Measurements from ENCODE around the gene PROX1. TPM values are rescaled to one million over a fixed set of nuclear protein-coding genes. Genes with fewer than 3 reads are reported as not detected.
A peak's percentile ranks its signal among the peaks of the same experiment; 100 is the strongest.

PROX1 gene
- total and polyA plus RNA-seq, 2 donors from 2014 or later, result 0.92 to 6.6 TPM

- Histone ChIP-seq H3K36me3 (ENCODE audit: control insufficient read depth in 2 of 3, insufficient read depth in 3 of 3, low read length in 3 of 3) (peaks cover 0 to 3% (median 0%) of the 10 kb centered on the region in 3 donors), H3K4me1 (ENCODE audit: control insufficient read depth in 2 of 3, insufficient read depth in 2 of 3, low read depth in 1 of 3, low read length in 3 of 3) (no peaks in the 10 kb centered on the region), H3K9me3 (ENCODE audit: control insufficient read depth in 2 of 3, insufficient read depth in 1 of 3, low read length in 3 of 3) (no peaks in the 10 kb centered on the region), H3K9ac (ENCODE audit: low read length in 3 of 3) (no peak overlapping the region), H3K4me3 (ENCODE audit: low read length in 3 of 3) (no peak overlapping the region), H3K27ac (ENCODE audit: low read depth in 2 of 2, low read length in 2 of 2) (no peak overlapping the region), H3K27me3 (ENCODE audit: control insufficient read depth, insufficient read depth, low read length) (no peaks in the 10 kb centered on the region)
- no peak for TF ChIP-seq CTCF (IDR thresholded peaks at IDR 0.05; ENCODE audit: borderline replicate concordance, extremely low read depth, insufficient read depth)
- FAIRE-seq (no peak), DNase-seq (no peak)
- intact Hi-C loops (cut with DNase I), result no loop called here
These were observed 8.7 kb downstream of the PROX1 start for GRCh38 chr1:213996320-213997037.

GRCh38 chr1:213997038-213997771 is 9.4 kb downstream of the PROX1 start:
- Histone ChIP-seq H3K4me3 (ENCODE audit: low read length in 3 of 3) (no peak overlapping the region), H3K9ac (ENCODE audit: low read length in 3 of 3) (no peak overlapping the region), H3K4me1 (ENCODE audit: control insufficient read depth in 2 of 3, insufficient read depth in 2 of 3, low read depth in 1 of 3, low read length in 3 of 3) (no peaks in the 10 kb centered on the region), H3K27ac (ENCODE audit: low read depth in 2 of 2, low read length in 2 of 2) (no peak overlapping the region), H3K9me3 (ENCODE audit: control insufficient read depth in 2 of 3, insufficient read depth in 1 of 3, low read length in 3 of 3) (no peaks in the 10 kb centered on the region), H3K27me3 (ENCODE audit: control insufficient read depth, insufficient read depth, low read length) (no peaks in the 10 kb centered on the region), H3K36me3 (ENCODE audit: control insufficient read depth in 2 of 3, insufficient read depth in 3 of 3, low read length in 3 of 3) (peaks cover 0 to 3% (median 0%) of the 10 kb centered on the region in 3 donors)
- TF ChIP-seq CTCF (IDR thresholded peaks at IDR 0.05; ENCODE audit: borderline replicate concordance, extremely low read depth, insufficient read depth), result no peak
- peak in 1 of 5 donors; percentile 43 for DNase-seq
- intact Hi-C loops (cut with DNase I), result no loop called here
- FAIRE-seq, result no peak

GRCh38 chr1:213997772-213998107 is 10.0 kb downstream of the PROX1 start:
- H3K36me3 ChIP-seq (ENCODE audit: control insufficient read depth in 2 of 3, insufficient read depth in 3 of 3, low read length in 3 of 3), result peaks cover 0 to 3% (median 0%) of the 10 kb centered on the region in 3 donors

More at GRCh38 chr1:213997772-213998107, 10.0 kb downstream of the PROX1 start:
- DNase-seq, result no peak
- intact Hi-C loops (cut with DNase I), result no loop called here
- Histone ChIP-seq H3K4me1 (ENCODE audit: control insufficient read depth in 2 of 3, insufficient read depth in 2 of 3, low read depth in 1 of 3, low read length in 3 of 3) (no peaks in the 10 kb centered on the region), H3K4me3 (ENCODE audit: low read length in 3 of 3) (no peak overlapping the region), H3K9ac (ENCODE audit: low read length in 3 of 3) (no peak overlapping the region), H3K9me3 (ENCODE audit: control insufficient read depth in 2 of 3, insufficient read depth in 1 of 3, low read length in 3 of 3) (no peaks in the 10 kb centered on the region), H3K27ac (ENCODE audit: low read depth in 2 of 2, low read length in 2 of 2) (no peak overlapping the region), H3K27me3 (ENCODE audit: control insufficient read depth, insufficient read depth, low read length) (no peaks in the 10 kb centered on the region)
- no peak for FAIRE-seq
- TF ChIP-seq CTCF (IDR thresholded peaks at IDR 0.05; ENCODE audit: borderline replicate concordance, extremely low read depth, insufficient read depth), result no peak
